Vagina (tissue), 2 donors: ENCODE data around the gene TMEM161B.

Experiments
- POLR2A ChIP-seq, 2 donors: fragments of 450-650 bp; IDR thresholded peaks; one replicate each; pipeline ENCODE4 v1.6.1; 2017; ENCODE audit warnings: antibody characterized with exemption in 2 of 2, mild to moderate bottlenecking in 2 of 2, moderate library complexity in 2 of 2
- POLR2AphosphoS5 ChIP-seq, 2 donors: sonication (generic); formaldehyde crosslinking; IDR thresholded peaks; one replicate each; pipeline ENCODE4 v1.9.0; 2017; ENCODE audit warnings: antibody characterized with exemption in 2 of 2, mild to moderate bottlenecking in 2 of 2, low read depth in 1 of 2; ENCODE audit not compliant: insufficient read depth in 1 of 2
- TF ChIP-seq, protein P1 (sequence below), 3 experiments: fragments of 450-650 bp in 2 of 3; fragments of 200-600 bp in 1 of 3; sonication (generic) in 1 of 3; IDR thresholded peaks; one replicate each; pipeline ENCODE4 v1.5.1; 2017 to 2019; ENCODE audit warnings: antibody characterized with exemption in 3 of 3, mild to moderate bottlenecking in 2 of 3, moderate library complexity in 2 of 3

DNA sequence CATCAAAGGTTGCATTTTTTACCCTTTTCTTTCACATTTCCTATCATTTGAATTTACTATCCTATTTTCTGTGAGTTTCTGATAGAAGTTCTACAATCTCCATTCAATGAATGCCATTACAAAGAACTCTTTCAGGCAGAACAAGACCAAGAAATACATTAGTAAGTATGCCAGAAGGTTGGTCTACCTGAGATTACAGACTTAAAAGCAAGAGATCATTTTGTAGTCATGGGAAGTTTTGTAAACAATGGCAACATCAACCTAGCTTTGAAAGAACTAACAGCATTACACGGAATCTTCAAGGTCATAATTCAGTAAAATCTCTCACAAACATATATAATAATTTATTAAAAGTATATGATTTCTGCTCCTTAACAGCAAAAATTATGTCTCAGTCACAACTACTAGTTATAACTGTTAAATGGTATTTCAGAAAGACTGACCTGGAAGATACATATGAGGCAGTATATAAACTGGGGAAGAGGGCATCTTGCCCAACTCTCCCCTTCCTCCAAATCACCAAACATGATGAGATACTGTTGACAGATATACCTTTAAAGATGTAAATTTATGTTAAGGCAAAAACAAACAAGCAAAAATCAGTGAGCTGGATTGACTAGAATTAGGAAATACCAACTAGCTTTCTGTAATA lies 23.3 kb downstream of the TMEM161B start:
- TF ChIP-seq, protein P1, sequence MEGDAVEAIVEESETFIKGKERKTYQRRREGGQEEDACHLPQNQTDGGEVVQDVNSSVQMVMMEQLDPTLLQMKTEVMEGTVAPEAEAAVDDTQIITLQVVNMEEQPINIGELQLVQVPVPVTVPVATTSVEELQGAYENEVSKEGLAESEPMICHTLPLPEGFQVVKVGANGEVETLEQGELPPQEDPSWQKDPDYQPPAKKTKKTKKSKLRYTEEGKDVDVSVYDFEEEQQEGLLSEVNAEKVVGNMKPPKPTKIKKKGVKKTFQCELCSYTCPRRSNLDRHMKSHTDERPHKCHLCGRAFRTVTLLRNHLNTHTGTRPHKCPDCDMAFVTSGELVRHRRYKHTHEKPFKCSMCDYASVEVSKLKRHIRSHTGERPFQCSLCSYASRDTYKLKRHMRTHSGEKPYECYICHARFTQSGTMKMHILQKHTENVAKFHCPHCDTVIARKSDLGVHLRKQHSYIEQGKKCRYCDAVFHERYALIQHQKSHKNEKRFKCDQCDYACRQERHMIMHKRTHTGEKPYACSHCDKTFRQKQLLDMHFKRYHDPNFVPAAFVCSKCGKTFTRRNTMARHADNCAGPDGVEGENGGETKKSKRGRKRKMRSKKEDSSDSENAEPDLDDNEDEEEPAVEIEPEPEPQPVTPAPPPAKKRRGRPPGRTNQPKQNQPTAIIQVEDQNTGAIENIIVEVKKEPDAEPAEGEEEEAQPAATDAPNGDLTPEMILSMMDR (IDR thresholded peaks at IDR 0.05), result no peak
- TF ChIP-seq POLR2A (IDR thresholded peaks at IDR 0.05), result no peak
- TF ChIP-seq POLR2AphosphoS5 (IDR thresholded peaks at IDR 0.05; ENCODE audit: insufficient read depth in 1 of 2, low read depth in 1 of 2), result no peak
